Upper lobe of left lung (tissue), 6 donors: Measurements from ENCODE around the gene SFXN4. TPM values are rescaled to one million over a fixed set of nuclear protein-coding genes. Genes with fewer than 3 reads are reported as not detected.

Experiments
- ATAC-seq, 2 donors: fragments of 200-7000 bp; cut with Tn5 transposase; one replicate each; pipeline ENCODE4 v1.9.1; 2022; ENCODE audit warnings: mild to moderate bottlenecking in 2 of 2, moderate library complexity in 2 of 2; ENCODE audit not compliant: low FRiP score in 2 of 2
- DNase-seq, 2 donors: peaks; one replicate each; pipeline ENCODE4 v3.0.0-alpha.2; 2019 to 2020
- H3K27ac ChIP-seq, 4 donors: fragments of 200-600 bp; sonication (generic); one replicate each; pipeline ENCODE4 v1.5.1; 2016 to 2019
- H3K27me3 ChIP-seq, 4 donors: fragments of 200-600 bp; sonication (generic); one replicate each; pipeline ENCODE4 v1.5.1; 2017 to 2019
- H3K36me3 ChIP-seq, 4 donors: fragments of 200-600 bp; sonication (generic); one replicate each; pipeline ENCODE4 v1.5.1; 2016 to 2019
- H3K4me1 ChIP-seq, 4 donors: fragments of 200-600 bp; sonication (generic); one replicate each; pipeline ENCODE4 v1.5.1; 2018 to 2019
- H3K4me3 ChIP-seq, 4 donors: fragments of 200-600 bp; sonication (generic); one replicate each; pipeline ENCODE4 v1.5.1; 2017 to 2019; ENCODE audit warnings: mild to moderate bottlenecking in 2 of 4, moderate library complexity in 1 of 4
- H3K9me3 ChIP-seq, 4 donors: fragments of 200-600 bp; sonication (generic); one replicate each; pipeline ENCODE4 v1.5.1; 2018 to 2019
- EP300 ChIP-seq, 4 donors: sonication (generic); formaldehyde crosslinking; IDR thresholded peaks; one replicate each; pipeline ENCODE4 v1.5.1; 2017; ENCODE audit warnings: antibody characterized with exemption in 4 of 4, control low read depth in 2 of 4
- POLR2A ChIP-seq, 4 donors: fragments of 450-650 bp; IDR thresholded peaks; one replicate each; pipeline ENCODE4 v1.5.1; 2016 to 2017; ENCODE audit warnings: antibody characterized with exemption in 4 of 4, mild to moderate bottlenecking in 2 of 4
- POLR2AphosphoS5 ChIP-seq, 2 donors: sonication (generic); formaldehyde crosslinking; IDR thresholded peaks; one replicate each; pipeline ENCODE4 v1.5.1; 2017; ENCODE audit warnings: antibody characterized with exemption in 2 of 2
- WGBS, 2 donors: methylation state at CpG; one replicate each; pipeline ENCODE4 v1.1.5; 2017 to 2018; 5-methylcytosine and 5-hydroxymethylcytosine counted together
- total RNA-seq, 6 donors: library from RNA; depleted of rRNA in 4 of 6; stranded (reverse); fragments of >200 nt in 4 of 6; gene quantifications; one replicate each; pipeline versions ENCODE4 v1.1.0 to v1.2.1, GENCODE V29; 2016 to 2021
- TF ChIP-seq, protein P1 (sequence below), 6 experiments: fragments of 450-650 bp in 4 of 6; fragments of 200-600 bp in 2 of 6; sonication (generic) in 2 of 6; IDR thresholded peaks; one replicate each; pipeline ENCODE4 v1.5.1; 2016 to 2019; ENCODE audit warnings: antibody characterized with exemption in 6 of 6
- donor health status: DM: no; HTN: no; CAD: no; lungs with moderate emphysema.
- donor health status: DM: no; HTN: yes; CAD: no; lungs with severe emphysema.

The SFXN4 gene
- total RNA-seq, 6 donors from 2014 or later, result 4.4 to 47.1 (median 19.0) TPM

DNA sequence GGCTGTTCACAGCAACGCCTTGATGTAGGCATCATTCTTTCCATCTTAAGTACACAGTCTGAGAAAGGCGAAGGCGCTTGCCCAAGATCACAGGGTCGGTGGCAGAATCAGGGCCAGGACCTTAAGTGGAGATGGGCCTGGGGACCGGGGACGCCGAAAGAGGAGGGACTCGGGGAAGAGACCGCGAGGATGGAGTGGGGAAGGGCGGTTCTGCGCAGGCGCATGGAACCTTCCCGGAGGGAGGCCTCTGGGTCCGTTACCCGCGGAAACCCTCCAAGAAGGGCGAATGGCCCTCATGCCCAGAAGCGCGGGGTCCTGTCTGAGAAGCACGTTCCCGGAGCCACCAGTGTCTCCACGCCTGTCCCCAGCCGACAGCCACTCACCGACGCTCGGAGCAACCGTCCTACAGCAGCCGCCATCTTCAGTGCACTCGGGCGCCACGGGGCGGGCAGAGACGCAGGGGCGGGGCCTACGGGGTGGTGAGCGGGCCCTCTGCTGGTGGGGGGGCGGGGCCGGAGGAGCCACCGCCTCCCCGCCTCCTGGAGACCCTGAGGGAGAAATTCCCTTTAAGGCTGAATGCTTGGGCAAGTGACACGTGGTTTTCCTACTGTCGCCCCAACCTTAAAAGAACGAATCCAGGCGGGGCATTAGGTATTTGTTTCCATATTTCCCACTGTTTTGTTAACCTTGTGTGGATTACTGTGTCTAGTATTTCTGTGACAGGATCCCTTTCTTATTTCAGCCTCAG is 13.0 kb upstream of the SFXN4 start, which contains the start of gene PRDX3:
Gene PRDX3, minus strand, starts transcription at position 441 of the 748 bp plus-strand sequence. Its CDS starts 22 bp downstream, at position 419.
- no peaks in the 10 kb centered on the region for H3K27me3 ChIP-seq
- peak; percentile 99 to 100 for ATAC-seq
- peak; percentile 86 to 90 for TF ChIP-seq POLR2AphosphoS5 (IDR thresholded peaks at IDR 0.05)
- TF ChIP-seq, protein P1, sequence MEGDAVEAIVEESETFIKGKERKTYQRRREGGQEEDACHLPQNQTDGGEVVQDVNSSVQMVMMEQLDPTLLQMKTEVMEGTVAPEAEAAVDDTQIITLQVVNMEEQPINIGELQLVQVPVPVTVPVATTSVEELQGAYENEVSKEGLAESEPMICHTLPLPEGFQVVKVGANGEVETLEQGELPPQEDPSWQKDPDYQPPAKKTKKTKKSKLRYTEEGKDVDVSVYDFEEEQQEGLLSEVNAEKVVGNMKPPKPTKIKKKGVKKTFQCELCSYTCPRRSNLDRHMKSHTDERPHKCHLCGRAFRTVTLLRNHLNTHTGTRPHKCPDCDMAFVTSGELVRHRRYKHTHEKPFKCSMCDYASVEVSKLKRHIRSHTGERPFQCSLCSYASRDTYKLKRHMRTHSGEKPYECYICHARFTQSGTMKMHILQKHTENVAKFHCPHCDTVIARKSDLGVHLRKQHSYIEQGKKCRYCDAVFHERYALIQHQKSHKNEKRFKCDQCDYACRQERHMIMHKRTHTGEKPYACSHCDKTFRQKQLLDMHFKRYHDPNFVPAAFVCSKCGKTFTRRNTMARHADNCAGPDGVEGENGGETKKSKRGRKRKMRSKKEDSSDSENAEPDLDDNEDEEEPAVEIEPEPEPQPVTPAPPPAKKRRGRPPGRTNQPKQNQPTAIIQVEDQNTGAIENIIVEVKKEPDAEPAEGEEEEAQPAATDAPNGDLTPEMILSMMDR (IDR thresholded peaks at IDR 0.05), result peak in 3 of 6 experiments; percentile 10 to 50 (median 38)
- TF ChIP-seq POLR2A (IDR thresholded peaks at IDR 0.05), result peak in 3 of 4 donors; percentile 27 to 81 (median 36)
- no peak for TF ChIP-seq EP300 (IDR thresholded peaks at IDR 0.05)
- H3K27ac ChIP-seq, result peak within 1 kb of the TSS; percentile 82 to 94 (median 86)
- no peaks in the 10 kb centered on the region for H3K9me3 ChIP-seq
- H3K4me1 ChIP-seq, result peaks cover 8 to 21% (median 13%) of the 10 kb centered on the region in 4 donors
- WGBS, 2 donors, result 0 to 1% methylated on average over 14 to 38 of the region's 45 CpGs
- H3K4me3 ChIP-seq, result peak within 1 kb of the TSS; percentile 60 to 87 (median 68)
- H3K36me3 ChIP-seq, result peaks cover 0 to 18% (median 8%) of the 10 kb centered on the region in 4 donors
- DNase-seq, result peak; percentile 95 to 98

DNA sequence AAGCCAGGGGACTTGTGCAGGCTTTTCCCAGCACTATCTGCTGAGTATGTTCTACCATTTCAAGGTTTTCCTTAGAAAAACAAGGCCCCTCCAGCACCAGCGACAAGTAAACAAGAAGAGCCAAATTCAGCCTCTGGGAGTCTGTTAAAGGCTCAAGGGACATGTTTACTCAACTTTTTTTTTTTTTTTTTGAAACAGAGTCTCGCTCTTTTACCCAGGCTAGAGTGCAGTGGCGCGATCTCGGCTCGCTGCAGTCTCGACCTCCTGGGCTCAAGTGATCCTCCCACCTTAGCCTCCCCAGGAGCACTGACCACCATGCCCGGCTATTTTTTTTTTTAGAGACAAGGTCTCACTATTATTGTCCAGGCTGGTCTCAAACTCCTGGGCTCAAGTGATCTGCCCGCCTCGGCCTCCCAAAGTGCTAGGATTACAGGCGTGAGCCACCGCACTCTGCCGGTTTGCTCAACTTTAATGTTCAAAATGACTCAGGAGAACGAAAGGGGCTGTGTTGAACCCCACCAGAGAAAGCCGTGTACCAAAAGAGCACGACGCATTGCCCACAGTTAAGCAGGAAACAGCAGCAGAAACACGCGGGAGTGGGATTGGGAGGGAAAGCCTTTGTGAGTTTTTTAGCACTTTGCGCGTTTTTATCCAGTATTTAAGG is 12.3 kb upstream of the SFXN4 start:
- Histone ChIP-seq H3K9me3 (no peaks in the 10 kb centered on the region), H3K36me3 (peaks cover 6 to 25% (median 14%) of the 10 kb centered on the region in 4 donors), H3K4me3 (peak overlapping the region; percentile 60 to 87 (median 68)), H3K4me1 (peaks cover 8 to 21% (median 13%) of the 10 kb centered on the region in 4 donors), H3K27ac (peak overlapping the region; percentile 82 to 94 (median 86)), H3K27me3 (no peaks in the 10 kb centered on the region)
- DNase-seq, result peak in 1 of 2 donors; percentile 23
- TF ChIP-seq POLR2AphosphoS5 (IDR thresholded peaks at IDR 0.05) (no peak), EP300 (IDR thresholded peaks at IDR 0.05) (no peak), POLR2A (IDR thresholded peaks at IDR 0.05) (no peak)
- TF ChIP-seq, protein P1 (IDR thresholded peaks at IDR 0.05), result no peak
- peak; percentile 7 to 22 for ATAC-seq
- 24% methylated on average over 20 to 21 of the region's 21 CpGs for WGBS, 2 donors

DNA sequence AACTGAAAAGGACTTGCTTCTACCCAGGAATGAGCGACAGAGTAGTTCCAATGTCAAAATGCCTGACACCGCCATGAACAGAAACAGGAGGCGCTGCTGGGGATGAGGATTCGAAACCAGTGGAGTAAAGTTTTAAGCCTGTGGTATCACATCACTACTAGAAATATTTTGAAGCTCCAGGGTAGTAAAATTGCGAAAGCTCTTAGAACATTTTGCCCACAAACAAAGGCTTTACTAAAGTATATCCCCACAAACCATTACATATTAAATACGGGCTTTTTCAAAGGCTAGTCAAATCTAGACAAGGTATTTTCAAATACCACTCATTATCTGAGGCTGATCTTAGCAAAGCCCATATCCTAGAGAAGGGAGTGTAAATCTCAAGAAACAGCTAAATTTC is 10.7 kb upstream of the SFXN4 start:
- no peak overlapping the region for H3K27ac ChIP-seq
- ATAC-seq (no peak), DNase-seq (no peak)
- peaks cover 19 to 41% (median 31%) of the 10 kb centered on the region in 4 donors for H3K36me3 ChIP-seq
- 83 to 93% methylated on average over 6 of the region's 6 CpGs for WGBS, 2 donors
- H3K4me1 ChIP-seq, result peaks cover 8 to 21% (median 13%) of the 10 kb centered on the region in 4 donors
- TF ChIP-seq, protein P1 (IDR thresholded peaks at IDR 0.05), result no peak
- no peak for TF ChIP-seq EP300 (IDR thresholded peaks at IDR 0.05)
- TF ChIP-seq POLR2AphosphoS5 (IDR thresholded peaks at IDR 0.05), result no peak
- TF ChIP-seq POLR2A (IDR thresholded peaks at IDR 0.05), result no peak
- H3K9me3 ChIP-seq, result no peaks in the 10 kb centered on the region
- no peak overlapping the region for H3K4me3 ChIP-seq
- H3K27me3 ChIP-seq, result no peaks in the 10 kb centered on the region

DNA sequence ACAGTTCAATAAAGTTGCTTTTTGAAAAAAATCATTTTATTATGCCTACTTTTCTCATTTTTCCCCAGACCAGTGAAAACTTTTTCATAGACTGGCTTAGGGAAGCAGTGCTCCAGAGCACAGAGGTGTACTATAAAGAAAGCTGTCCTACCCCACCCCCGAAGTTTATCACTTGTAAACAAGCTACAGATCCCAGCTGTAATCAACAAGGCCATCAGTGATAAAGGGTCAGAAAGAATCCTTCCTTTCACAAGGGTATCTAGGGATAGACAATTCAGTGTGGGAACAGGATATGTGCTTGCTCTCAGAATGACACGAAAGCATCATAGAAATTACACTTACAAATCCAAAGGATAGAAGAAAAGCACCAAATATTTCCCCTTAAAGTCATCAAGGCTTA is 8.6 kb upstream of the SFXN4 start:
- peaks cover 26 to 60% (median 49%) of the 10 kb centered on the region in 4 donors for H3K36me3 ChIP-seq
- DNase-seq (no peak), ATAC-seq (no peak)
- no peak overlapping the region for H3K4me3 ChIP-seq
- TF ChIP-seq POLR2AphosphoS5 (IDR thresholded peaks at IDR 0.05) (no peak), EP300 (IDR thresholded peaks at IDR 0.05) (no peak), POLR2A (IDR thresholded peaks at IDR 0.05) (no peak)
- TF ChIP-seq, protein P1 (IDR thresholded peaks at IDR 0.05), result no peak
- H3K9me3 ChIP-seq, result no peaks in the 10 kb centered on the region
- H3K27ac ChIP-seq, result no peak overlapping the region
- H3K27me3 ChIP-seq, result no peaks in the 10 kb centered on the region
- WGBS, 2 donors, result 58 to 66% methylated on average over 2 of the region's 2 CpGs
- H3K4me1 ChIP-seq, result peaks cover 8 to 19% (median 11%) of the 10 kb centered on the region in 4 donors
